ENCODE measurements around the gene CABYR. TPM values are rescaled to one million over a fixed set of nuclear protein-coding genes. Genes with fewer than 3 reads are reported as not detected.
"Not testable (repeated sequence)": the region's sequence is repeated elsewhere in the genome, so short reads cannot be mapped to it uniquely, and the experiment has no call there.

The CABYR gene
- total RNA-seq, 1 experiment from 2014 or later: 15.6 TPM

GRCh38 chr18:24128700-24129099 is 10.2 kb upstream of the CABYR start:
- no peak for DNase-seq (ENCODE audit: low read depth)

- no peak for DNase-seq (ENCODE audit: low read depth)
Measured at GRCh38 chr18:24130494-24130893, 8.4 kb upstream of the CABYR start.

GRCh38 chr18:24136967-24137373 is 1.9 kb upstream of the CABYR start:
- no peak for DNase-seq (ENCODE audit: low read depth)

GRCh38 chr18:24138409-24138788 is 463 bp upstream of the CABYR start:
- DNase-seq (ENCODE audit: low read depth): no peak

GRCh38 chr18:24140697-24141096 is 1.8 kb downstream of the CABYR start:
- DNase-seq (ENCODE audit: low read depth): no peak

- DNase-seq (ENCODE audit: low read depth): no peak
Measured at GRCh38 chr18:24142376-24142775, 3.5 kb downstream of the CABYR start.

GRCh38 chr18:24149591-24149990 is 10.7 kb downstream of the CABYR start:
- not testable (repeated sequence) for DNase-seq (ENCODE audit: low read depth)

- DNase-seq (ENCODE audit: low read depth): no peak
Measured at GRCh38 chr18:24153397-24153796, 14.5 kb downstream of the CABYR start.

GRCh38 chr18:24157855-24158254 is 19.0 kb downstream of the CABYR start:
- DNase-seq (ENCODE audit: low read depth): no peak

- no peak for DNase-seq (ENCODE audit: low read depth)
Measured at GRCh38 chr18:24160086-24160485, 21.2 kb downstream of the CABYR start.

GRCh38 chr18:24161304-24161703 is 22.4 kb downstream of the CABYR start:
- DNase-seq (ENCODE audit: low read depth): no peak

- DNase-seq (ENCODE audit: low read depth): no peak
Measured at GRCh38 chr18:24168496-24168895, 29.6 kb downstream of the CABYR start.

GRCh38 chr18:24170360-24170759 is 31.5 kb downstream of the CABYR start:
- DNase-seq (ENCODE audit: low read depth): no peak

- no peak for DNase-seq (ENCODE audit: low read depth)
Measured at GRCh38 chr18:24173997-24174396, 35.1 kb downstream of the CABYR start.

GRCh38 chr18:24176727-24177416 is 38.0 kb downstream of the CABYR start:
- peak; percentile 44 for DNase-seq (ENCODE audit: low read depth)

- no peak for DNase-seq (ENCODE audit: low read depth)
Measured at GRCh38 chr18:24177499-24178133, 38.8 kb downstream of the CABYR start.

GRCh38 chr18:24180048-24180447 is 41.2 kb downstream of the CABYR start:
- no peak for DNase-seq (ENCODE audit: low read depth)

GRCh38 chr18:24181806-24182205 is 42.9 kb downstream of the CABYR start:
- peak; percentile 1 for DNase-seq (ENCODE audit: low read depth)

- DNase-seq (ENCODE audit: low read depth): no peak
Measured at GRCh38 chr18:24185805-24186204, 46.9 kb downstream of the CABYR start.

GRCh38 chr18:24187049-24187448 is 48.2 kb downstream of the CABYR start:
- DNase-seq (ENCODE audit: low read depth): no peak

GRCh38 chr18:24187689-24188088 is 48.8 kb downstream of the CABYR start:
- no peak for DNase-seq (ENCODE audit: low read depth)

- DNase-seq (ENCODE audit: low read depth): no peak
Measured at GRCh38 chr18:24188120-24188519, 49.3 kb downstream of the CABYR start.

- no peak for DNase-seq (ENCODE audit: low read depth)
Measured at GRCh38 chr18:24189007-24189528, 50.2 kb downstream of the CABYR start.

Data from RPMI7951 (cell line).